Activated naive CD4-positive, alpha-beta T cell treated with anti-CD3 and anti-CD28 coated beads, Interleukin-2, amount 50 U/mL, for 16 hours (primary cell): ENCODE results near the gene HECA.
A peak's percentile ranks its signal among the peaks of the same experiment; 100 is the strongest.
"Not testable (repeated sequence)": the region's sequence is repeated elsewhere in the genome, so short reads cannot be mapped to it uniquely, and the experiment has no call there.

Source experiments
- DNase-seq: peaks from one replicate; pipeline ENCODE4 v3.0.0-alpha.2; 2020

Gene HECA, protein sequence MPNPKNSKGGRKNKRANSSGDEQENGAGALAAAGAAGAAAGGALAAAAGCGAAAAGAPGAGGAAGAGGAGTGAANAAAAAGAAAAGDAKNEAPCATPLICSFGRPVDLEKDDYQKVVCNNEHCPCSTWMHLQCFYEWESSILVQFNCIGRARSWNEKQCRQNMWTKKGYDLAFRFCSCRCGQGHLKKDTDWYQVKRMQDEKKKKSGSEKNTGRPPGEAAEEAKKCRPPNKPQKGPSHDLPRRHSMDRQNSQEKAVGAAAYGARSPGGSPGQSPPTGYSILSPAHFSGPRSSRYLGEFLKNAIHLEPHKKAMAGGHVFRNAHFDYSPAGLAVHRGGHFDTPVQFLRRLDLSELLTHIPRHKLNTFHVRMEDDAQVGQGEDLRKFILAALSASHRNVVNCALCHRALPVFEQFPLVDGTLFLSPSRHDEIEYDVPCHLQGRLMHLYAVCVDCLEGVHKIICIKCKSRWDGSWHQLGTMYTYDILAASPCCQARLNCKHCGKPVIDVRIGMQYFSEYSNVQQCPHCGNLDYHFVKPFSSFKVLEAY

GRCh38 chr6:139134817-139135577 is at the start of gene HECA:
Gene HECA, plus strand, starts transcription at chr6:139135080. Its CDS starts 317 bp downstream, at chr6:139135397.
- DNase-seq: peak; percentile 100

DNA sequence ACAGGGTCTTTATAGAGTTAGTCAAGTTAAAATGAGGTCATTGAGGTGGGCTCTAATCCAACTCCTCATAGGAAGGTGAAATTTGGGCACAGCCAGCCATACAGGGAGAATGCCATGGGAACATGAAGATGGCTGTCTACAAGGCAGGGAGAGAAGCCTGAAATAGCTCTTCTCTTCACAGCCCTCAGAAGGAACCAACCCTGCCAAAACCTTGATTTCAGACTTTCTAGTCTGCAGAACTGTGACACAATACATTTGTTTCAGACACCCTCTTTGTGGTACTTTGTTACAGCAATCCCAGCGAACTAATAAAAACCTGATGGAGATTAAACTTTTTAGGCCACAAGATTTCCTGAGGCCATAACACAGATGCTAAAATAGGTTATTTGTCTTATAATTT is 43.1 kb upstream of the HECA start:
- DNase-seq: no peak

- DNase-seq: no peak
These were observed 34.9 kb upstream of the HECA start for GRCh38 chr6:139099984-139100383.

- DNase-seq: no peak
These were observed 27.8 kb upstream of the HECA start for GRCh38 chr6:139107051-139107450.

- no peak for DNase-seq
These were observed 26.5 kb upstream of the HECA start for GRCh38 chr6:139108378-139108777.

DNA sequence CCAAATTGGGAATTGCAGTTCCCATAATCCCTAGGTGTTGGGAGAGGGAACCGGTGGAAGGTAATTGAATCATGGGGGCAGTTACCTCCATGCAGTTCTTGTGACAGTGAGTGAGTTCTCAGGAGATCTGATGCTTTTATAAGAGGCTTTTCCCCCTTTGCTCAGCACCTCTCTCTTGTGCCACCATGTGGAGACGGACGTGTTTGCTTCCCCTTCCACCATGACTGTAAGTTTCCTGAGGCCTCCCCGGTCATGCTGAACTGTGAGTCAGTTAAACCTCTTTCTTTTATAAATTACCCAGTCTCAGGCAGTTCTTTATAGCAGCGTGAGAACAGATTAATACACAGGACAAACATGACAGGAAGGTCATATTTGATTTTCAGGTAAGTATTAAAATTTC is 25.3 kb upstream of the HECA start:
- DNase-seq: peak; percentile 54

DNA sequence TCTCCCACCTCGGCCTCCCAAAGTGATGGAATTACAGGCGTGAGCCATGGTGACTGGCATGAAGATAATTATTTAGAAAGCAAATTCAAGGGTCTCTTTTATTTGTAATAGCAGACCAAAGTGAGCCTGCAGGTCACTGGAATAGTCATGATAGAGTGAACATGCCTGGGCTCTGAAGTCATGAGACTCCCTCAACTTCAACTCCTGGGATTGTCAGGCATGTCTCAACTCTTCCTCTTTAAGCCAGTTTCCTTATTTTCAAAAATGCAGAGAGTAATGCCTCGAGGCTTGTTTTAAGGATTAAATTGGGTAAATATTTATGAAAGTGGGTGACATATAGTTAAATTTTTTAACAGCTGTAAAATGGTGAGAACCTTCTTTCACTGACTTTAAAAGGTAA is 22.7 kb upstream of the HECA start:
- no peak for DNase-seq

- DNase-seq: no peak
These were observed 22.3 kb upstream of the HECA start for GRCh38 chr6:139112561-139112960.

DNA sequence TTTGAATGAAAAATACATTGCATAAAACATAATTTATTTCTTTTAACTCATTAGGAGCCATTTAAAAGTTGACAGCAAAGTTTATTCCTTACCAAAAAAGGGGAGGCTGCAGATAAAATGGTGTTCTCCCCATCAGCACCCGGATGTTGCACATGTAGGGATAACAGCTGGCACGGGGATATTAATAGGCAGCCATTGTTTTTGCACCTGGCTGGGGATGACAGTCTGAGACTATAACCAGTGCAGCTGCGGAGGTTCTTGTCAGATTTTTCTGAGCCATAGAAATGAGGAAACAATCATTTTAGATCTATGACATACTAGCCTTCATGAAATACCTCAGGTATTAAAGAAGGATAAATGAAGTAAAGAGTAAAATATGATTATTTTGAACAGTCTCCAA is 20.1 kb upstream of the HECA start:
- DNase-seq: no peak

GRCh38 chr6:139115989-139116758 is 18.7 kb upstream of the HECA start:
- DNase-seq: no peak

- no peak for DNase-seq
These were observed 17.1 kb upstream of the HECA start for GRCh38 chr6:139117734-139118133.

GRCh38 chr6:139119552-139119951 is 15.3 kb upstream of the HECA start:
- DNase-seq: no peak

DNA sequence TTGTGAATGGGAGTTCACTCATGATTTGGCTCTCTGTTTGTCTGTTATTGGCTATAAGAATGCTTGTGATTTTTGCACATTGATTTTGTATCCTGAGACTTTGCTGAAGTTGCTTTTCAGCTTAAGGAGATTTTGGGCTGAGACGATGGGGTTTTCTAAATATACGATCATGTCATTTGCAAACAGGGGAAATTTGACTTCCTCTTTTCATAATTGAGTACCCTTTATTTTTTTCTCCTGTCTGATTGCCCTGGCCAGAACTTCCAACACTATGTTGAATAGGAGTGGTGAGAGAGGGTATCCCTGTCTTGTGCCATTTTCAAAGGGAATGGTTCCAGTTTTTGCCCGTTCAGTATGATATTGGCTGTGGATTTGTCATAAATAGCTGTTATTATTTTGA is 12.1 kb upstream of the HECA start:
- not testable (repeated sequence) for DNase-seq

- DNase-seq: peak; percentile 75
These were observed 9.8 kb upstream of the HECA start for GRCh38 chr6:139124887-139125672.

DNA sequence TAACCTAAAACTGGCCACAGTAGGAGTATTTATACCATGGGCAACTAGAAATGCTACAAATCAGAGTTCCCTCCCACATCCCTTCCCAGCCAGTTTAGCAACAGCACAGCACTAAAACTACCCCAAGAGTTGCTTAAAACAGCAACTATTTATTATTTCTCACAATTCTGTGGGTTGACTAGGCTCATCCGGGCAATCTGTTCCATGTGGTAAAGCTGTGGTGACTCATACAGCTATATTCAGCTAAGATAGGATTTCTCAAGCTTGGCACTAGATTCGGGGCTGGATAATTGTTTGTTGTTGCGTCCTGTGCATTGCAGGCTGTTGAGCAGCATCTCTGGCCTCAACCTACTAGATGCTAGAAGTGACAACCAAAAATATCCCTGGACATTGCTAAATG is 8.6 kb upstream of the HECA start:
- DNase-seq: no peak

DNA sequence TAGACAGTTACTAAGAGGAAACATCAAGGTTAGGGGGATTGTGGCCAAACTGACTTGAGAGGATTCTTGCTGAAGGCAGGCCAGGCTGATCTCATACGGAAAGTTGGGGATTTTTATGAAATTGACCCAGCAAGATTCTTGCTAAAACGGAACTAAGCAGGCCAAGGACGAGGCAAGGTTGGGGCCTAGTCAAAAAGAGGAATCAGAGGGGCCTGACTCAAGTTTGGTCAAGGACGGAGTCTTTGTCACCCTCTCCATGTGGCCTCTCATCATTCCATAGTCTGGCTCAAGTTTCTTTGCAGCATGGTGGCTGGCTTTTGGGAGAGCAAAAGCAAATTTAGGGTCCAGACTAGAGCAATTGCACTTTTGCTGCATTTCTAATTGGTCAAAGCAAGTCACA is 7.9 kb upstream of the HECA start:
- no peak for DNase-seq

DNA sequence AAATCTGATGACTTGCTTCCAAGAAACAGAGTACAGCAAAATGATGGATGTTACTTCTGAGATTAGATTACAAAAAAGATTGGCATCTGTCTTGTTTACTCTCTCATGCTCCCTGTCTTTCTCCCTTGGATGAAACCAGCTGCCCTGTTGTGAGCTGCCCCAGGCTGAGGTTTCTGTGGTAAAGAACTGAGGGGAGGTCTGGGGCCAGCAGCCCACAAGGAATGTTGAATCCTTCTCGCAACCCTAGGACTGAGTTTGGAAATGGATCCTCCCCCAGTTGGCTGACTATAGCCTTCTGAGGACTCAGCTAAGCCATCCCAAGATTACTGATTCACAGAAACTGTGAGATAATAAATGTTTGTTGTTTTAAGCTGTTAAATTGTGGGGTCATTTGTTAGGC is 5.6 kb upstream of the HECA start:
- DNase-seq: no peak

DNA sequence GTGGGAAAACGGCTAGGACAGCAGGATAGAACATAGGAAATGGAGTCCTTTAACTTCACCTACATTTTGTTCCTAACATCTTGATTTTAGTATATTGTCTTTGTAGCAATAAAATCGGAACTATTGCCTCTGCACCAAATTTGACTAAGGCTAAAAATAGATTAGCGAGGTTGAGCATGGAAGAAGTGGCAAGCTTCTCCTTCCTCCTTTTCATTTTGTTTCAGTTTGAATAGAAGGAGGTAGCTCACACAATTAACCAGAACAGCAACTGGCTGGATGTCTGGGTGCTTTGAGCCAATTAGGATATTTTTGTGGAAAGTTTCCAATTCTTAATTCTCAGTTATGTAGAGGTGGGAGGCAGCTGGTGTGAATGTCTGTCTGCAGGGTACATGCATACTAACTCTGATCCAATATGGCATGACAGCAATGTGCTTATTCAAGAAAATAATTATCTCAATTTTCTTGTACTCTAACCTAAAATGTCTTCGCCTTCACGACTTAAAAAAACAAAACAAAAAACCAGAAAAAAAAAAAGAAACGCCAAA is 3.1 kb upstream of the HECA start:
- DNase-seq: no peak

DNA sequence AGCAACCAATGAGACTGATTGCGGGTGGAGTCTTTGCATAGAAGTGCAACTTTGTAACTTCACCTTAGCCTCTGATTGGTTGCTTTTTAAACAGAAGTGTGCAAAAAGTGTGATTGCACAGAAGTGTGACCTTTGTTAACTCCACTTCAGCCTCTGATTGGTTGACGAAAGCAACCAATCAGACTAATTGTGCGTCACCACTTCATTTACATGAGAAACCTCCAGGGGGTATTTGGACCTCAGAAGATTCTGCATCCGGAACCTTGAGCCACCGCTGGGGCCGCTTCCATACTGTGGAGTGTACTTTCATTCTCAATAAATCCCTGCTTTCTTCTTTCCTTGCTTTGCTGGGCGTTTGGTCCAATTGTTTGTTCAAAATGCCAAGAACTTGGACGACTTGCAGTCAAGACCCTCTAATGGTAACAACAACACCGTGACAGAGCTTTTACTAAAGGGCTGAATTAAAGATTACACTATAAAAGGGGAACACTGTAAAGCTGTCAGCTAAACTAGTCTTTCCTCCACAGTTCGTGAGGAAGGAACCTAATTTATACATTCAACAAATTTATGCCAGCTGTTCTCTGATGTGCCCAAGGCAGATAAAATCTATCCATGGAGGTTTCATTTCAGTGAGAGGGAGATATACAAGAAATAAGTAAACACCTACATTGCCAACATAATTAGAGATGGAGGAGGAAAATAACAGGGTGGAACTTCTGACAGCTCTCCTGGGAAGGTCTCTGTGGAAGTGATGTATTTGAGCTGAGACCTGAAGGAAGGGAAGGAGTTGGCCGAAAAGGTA is 1.4 kb upstream of the HECA start:
- DNase-seq: no peak

DNA sequence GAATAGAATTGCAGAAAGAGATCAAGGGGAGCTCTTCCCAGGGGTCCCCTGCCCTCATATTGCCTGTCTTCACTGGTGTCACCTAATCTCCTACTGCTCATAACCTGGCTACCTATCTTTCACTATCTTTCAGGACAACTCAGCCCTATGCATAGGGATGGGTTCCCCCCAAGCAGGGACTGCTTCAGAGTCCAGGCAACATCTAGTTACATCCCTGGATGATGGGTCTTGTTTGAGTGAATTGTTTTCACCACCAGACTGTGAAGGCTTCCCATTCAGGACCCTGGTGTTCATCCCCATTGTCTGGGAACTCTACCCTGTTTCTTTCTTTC is 850 bp upstream of the HECA start:
- DNase-seq: no peak
